Colon (tissue), 2 donors: ENCODE measurements around the gene DLGAP4.

Experiments
- FAIRE-seq: peaks from 2 replicates; lab custom pipeline; 2012; peaks lifted over from hg19 to GRCh38; lab: Jason Lieb, UNC
- donor health status: control.
- donor health status: control.

DLGAP4 gene

DNA sequence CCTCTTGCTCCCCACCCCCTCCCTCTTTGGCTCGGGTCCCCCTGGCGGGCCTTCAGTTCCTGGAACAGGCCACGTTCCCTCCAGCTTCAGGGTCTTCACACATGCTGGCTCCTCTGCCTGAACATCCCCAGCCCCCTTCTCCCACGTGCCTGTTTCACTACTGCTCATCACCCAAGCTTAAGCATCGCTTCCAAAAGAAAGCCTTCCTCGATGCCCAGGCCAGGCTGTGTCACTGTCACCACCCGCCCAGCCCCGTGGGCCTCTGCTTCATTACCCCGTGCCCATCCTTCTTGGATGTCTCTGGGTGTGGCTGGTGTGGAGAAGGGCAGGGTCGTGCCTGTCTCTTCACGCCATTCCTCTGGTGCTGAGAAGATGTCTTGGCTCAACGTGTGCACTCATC, 2.8 kb downstream of the DLGAP4 start:
- FAIRE-seq, result no peak

DNA sequence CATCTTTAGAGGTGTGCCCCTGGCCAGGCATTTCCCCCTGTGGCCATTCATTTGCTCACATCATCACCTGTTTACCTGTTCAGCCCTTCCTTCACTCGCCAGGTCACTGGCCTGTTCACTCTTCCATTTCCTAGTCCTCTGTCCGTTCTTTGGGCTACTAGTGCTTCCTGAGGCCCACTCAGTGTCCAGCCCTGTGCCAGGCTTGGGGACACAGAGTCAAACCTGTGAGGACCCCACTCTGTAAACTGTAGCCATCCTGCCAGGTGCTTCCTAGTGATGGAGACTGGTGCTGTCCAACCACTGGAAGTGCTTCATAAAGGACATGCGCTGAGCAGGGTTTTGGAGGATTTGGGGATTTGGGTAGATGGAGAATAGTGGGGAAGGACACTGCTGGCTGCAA, 3.5 kb downstream of the DLGAP4 start:
- FAIRE-seq, result no peak

DNA sequence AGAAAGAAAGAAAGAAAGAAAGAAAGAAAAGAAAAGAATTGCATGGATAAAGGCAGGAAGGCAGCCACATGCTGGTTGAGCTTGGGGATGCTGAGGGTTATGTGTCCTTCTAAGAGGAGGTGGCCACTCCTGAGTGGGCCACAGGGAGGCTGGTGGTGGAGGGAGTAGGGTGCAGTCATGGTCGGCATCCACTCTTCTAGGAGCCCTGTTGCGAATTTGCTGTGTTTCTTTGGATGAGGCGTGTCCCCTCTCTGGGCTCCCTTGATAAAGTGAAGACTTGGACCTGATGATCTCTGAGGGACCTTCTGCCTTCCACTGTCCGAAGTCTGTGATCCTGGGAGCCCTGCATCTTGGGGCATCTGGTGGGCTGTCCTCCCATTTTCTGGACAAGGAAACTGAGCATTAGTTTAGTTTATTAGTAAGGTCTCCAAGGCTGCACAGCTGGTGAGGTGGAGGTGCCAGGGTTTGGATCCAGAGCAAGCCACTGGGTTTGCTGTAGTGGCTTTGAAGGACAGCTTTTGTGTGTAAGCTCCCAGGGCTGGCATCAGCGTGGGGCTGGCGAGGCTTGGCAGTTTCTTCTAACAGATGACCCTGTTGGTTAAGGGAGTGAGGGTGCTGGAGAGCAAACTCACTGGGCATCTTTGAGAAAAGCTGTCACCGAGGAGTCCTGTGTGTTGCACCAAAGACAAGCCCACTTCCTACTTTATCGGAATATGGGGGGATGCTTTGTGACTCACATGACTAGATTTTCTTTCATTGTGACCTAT, 4.3 kb downstream of the DLGAP4 start:
- FAIRE-seq, result no peak

DNA sequence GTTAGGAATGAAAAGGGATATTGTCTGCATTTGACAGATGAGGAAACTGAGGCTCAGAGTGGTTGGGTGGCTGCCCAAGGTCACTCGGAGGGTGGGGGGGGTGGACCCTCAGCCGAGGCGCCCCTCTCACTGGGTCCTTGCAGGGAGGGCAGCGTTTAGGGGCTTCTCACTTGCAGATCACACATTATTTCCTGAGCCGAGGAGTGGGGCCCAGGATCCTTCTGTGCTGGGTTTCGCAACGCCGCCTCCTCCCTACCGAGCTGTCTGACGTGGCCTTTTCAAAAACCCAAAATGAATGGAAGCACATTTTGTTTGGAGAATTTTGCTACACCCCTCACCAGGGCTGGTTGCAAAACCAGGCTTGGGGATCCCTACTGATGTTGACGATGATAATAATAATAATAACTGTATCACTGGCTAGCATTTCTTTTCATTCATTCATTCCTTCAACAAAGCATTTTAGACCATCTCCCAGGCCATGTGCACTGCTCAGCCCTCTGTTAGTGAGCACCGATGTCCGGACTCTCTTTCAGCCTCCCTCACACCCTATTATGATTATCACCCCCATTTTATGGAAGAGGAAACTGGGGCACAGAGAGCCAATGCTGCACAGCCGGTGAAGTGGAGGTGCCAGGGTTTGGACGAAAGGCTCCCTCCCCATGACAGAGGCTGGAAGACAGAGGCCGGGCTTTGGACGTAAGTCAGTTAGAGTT, 5.2 kb downstream of the DLGAP4 start:
- no peak for FAIRE-seq

DNA sequence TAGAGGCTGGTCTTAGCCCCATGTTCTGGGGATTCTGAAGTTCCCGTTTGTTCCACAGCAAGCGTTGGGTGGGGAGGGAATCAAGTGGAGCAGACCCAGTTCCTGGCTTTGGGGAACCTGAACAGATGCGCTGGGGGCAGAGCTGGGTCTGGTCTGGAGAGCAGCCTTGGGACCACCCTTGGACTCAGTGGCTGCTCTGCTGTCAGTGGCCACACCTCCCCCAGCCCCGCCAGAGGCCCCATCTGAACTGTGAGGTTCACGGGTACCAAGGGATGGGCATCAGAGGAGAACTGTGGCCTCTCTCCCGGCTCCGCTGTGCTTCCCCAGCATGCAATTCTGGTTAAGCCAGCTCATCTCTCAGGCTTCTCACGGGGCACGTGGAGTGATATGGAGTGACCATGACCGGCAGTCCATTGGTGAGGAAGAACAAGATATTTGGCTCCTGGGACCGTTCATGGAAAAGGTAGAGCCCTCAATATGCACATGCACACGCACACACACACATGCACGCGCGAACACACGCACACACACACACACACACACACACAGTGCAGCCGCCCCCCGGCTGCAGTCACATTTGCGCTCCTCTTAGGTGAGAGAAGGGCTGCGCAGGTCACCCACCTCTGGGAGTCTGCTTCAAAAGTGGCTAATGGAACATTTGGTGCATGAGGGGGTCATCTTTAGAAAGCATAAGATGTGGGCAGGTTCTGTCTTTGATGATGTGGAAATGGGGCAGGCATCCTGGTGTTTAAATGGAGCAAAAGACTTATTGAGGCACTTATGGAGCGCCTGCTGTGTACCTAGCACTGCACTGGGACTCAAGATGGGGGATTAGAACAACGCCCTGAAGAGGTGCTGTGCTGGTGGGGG, 6.0 kb downstream of the DLGAP4 start:
- FAIRE-seq, result no peak

DNA sequence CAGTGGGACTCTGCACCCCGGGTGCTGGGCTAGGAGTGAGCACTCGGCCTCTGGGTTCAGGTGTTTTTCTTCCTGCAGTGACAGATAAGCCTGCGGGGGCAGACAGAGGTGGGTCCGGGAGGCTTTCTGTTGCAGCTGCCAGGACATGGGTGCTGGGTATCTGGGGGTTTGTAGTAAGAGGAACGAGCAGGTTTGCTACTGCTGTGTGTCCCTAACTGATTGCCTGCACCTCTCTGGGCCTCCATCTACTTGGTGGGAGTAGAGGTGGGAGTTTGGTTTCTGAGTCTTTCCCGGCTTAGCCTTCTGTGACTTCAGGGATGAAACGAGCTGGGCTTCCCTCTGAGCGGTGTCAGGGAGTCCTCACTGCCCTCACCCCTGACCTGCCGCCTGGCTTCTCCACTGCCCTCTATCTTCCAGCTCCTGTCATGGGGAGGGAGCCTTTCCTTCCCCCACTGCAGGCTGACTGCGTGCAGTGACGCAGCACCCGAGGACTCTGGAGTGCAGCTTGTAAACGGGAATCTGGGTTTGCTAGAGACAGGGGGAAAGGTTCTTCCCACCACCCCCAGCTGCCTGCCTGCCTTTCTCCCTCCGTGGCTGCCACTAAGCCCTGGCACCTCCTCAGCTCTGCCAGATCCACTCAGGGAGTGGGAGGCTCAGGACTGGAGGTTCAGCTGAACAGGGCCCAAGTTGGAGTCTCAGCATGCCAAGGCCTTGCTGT, 6.7 kb downstream of the DLGAP4 start:
- FAIRE-seq, result no peak

DNA sequence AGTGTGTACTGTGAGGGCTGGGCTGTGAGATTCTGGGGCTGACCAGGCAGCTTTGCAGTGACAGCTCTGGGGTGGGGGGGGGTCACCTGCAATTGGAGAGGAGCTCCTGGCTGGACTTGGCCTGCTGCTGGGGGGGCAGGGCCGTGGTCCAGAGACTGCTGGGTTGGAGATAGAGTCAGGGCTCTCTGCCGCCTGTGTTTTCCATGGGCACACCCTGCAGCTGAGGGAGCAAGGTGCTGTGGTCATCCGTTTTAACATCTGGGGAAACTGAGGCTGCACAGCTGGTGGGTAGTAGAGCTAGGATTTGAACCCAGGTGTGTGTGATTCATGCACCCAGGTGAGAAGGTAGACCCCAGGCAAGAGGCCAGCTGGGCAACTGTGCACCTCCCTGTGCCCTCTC, 7.3 kb downstream of the DLGAP4 start:
- no peak for FAIRE-seq

DNA sequence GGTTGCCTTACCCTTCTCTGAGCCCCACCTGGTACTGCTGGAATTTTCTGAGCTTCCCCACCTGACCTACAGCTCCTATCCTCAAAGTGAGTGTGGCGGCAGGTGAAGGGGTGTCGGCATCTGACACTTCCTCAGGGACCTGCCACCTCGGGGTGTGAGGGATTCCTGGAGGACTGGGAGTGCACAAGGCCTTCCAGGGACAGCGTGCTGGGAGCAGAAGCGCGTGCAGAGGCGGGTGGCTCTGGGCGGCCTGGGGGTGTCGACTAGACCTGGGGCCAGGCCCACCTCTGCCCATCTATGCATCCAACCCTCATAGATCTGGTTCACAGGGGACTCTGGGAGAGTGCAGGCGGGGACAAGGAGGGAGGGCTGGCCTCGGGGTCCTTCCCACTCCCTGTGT, 7.8 kb downstream of the DLGAP4 start:
- no peak for FAIRE-seq

DNA sequence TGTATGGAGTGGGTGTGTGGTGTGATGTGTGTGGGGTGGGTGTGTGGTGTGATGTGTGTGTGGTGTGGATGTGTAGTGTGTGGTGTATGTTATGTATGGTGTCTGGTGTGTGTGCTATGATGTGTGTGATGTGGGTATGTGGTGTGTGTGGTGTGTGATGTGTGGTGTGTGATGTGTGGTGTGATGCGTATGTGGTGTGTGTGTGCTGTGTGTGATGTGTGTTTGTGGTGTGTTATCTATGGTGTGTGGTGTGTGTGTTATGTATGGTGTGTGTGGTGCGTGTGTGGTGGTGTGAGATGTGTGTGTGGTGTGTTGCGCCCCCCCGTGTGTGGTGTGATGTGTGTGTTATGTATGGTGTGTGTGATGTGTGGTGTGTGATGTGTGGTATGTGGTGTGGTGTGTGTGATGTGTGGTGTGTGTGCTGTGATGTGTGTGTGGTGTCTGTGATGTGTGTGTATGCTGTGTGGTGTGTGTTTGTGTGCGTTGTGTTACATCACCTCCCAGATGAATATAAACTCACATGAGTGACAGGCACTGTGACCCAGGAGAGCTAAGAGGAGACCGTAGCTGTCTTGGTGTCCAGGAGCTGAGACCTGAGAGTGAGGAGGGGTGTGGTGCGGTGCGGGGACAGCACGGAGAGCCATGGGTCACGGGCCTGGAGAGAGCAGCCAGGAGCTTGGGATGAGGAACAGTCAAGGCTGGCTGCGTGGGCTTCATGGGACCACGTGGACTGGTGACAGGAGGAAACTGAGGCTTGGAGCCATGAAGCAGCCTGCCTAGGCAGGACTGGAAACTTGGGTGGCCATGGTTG, 8.8 kb downstream of the DLGAP4 start:
- FAIRE-seq, result no peak

DNA sequence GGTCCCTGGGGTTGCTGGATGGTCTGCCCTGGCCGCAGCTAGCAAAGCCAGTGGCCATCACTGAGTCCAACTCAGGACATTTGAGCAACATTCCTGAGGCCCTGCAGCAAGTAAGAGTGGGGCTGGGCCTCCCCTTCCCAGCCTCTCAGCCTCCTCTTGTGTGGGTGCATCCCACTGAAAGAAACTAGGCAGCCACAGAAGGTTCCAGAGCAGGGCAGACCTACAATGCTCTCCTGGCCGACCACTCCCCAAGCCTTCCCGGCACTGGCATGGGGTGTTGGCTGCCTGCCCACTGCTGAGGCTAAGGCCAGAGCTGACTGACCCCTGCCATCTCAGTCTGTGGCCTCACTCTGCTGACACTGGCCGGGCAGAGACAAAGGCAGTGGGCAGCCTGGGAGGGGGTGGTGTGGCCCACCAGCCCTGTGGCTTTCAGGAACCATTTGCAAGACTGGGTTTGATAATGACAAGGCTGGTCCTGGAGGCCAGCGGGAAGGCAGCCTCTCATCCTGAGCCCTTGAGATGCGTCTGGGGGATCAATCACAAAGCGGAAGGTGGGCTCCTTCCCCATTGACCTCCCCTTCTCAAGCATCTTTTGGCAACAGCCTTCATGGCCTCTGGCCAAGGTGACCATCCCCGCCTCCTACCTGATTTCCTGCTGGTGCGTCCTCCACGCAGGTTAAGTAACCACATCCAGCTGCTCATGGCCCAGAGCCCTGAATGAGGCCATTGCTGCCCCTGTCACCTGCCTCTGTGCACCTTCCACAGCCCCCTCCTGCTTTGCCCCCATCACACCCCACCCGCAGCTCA, 9.6 kb downstream of the DLGAP4 start:
- no peak for FAIRE-seq

DNA sequence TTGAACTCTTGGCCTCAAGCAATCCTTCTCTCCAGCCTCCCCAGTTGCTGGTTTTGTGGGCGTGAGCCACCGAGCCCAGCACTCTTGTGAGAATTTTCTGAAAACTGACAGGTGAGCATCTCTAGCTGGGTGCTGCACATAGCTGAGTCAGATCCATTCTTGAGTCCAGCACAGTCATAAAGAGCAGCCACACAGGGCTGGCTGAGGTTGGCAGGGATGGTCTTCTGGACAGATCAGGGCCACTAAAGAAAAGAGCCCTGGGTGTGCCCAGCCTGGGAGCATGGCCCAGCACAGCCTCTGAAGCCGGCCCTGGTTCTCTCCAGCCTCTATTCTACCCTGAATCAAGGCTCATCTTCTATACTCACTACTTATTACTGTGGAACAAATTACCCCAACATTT, 11.5 kb downstream of the DLGAP4 start:
- no peak for FAIRE-seq

DNA sequence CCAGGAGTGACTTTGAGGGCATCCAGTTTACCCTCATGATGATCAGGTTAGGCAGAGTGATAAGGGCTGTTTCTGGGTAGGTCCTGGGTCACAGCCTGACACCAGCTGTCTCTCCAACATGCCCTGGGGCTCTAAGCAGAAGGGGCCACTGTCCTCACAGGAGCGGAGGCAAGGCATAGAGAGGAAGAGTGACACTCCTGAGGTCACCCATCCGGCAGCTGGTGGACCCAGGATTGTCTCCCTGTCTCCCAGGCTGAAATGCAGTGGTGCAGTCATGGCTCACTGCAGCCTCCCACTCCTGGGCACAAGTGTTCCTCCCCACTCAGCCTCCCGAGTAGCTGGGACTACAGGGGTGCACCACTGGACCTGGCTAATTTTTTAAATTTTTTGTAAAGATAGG, 12.0 kb downstream of the DLGAP4 start:
- no peak for FAIRE-seq

DNA sequence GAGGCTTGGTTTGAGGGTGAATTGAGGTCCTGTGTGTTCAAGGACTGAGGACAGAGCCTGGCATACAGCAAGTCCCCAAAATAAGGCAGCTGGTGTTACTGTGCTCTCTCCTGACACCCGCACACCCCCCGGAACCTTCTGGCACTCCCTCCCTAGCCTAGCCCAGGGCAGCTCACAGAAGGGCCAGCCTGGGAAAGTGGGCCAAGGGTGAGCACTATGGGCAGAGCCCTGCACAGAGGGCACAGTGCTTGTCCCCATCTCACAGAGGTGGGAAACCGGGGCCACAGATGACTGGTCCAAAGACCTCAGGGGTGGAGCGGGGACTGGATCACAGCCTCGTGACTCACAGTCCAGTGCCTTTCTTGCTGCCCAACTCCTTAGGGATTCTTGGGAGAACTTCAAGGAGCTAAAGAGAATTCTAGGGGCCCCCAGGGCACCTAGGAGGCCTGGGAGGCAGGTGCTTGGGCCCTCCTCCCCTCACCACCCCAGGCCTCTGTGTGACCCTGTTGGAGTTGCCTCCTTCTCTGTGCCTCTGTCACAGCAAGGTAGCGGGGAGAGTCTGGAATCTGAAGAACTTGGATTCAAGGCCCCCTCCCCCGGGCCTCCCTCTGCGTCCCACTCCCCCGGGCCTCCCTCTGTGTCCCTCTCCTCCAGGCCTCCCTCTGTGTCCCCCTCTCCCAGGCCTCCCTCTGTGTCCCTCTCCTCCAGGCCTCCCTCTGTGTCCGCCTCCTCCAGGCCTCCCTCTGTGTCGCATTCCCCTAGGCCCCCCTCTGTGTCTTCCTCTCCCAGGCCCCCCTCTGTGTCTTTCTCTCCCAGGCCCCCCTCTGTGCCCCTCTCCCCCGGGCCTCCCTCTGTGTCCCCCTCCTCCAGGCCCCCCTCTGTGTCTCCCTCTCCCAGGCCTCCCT, 13.5 kb downstream of the DLGAP4 start:
- FAIRE-seq, result no peak

DNA sequence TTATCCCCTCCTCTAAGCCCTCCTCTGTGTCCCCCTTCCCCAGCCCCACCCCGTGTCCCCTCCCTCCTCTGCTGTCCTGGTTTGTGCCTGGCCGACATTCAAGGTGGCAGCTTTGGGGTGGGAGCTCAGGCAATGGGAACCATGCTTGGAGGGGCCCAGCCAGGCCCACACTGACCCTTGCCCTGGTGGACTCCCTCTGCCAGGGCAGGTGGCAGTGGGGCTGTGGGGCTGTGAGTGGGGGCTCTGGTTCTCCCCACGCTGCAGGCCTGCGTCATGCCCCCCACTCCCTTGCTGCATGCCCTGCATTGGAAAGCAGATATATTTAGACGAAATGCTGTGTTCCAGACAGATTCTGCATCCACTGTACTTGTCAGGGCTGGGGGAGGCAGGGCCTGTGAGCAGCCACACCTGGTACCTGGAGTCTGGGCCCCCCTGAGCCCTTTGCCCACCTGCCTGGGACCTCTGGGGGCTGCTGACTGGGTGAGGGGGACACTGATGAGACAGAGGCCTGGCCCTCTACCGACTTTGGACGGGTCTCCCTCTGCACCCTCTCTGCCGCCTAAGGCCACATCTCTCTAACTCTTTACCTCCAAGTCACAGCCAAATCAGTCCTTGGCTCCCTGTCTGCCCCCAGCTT, 14.2 kb downstream of the DLGAP4 start:
- FAIRE-seq, result no peak

DNA sequence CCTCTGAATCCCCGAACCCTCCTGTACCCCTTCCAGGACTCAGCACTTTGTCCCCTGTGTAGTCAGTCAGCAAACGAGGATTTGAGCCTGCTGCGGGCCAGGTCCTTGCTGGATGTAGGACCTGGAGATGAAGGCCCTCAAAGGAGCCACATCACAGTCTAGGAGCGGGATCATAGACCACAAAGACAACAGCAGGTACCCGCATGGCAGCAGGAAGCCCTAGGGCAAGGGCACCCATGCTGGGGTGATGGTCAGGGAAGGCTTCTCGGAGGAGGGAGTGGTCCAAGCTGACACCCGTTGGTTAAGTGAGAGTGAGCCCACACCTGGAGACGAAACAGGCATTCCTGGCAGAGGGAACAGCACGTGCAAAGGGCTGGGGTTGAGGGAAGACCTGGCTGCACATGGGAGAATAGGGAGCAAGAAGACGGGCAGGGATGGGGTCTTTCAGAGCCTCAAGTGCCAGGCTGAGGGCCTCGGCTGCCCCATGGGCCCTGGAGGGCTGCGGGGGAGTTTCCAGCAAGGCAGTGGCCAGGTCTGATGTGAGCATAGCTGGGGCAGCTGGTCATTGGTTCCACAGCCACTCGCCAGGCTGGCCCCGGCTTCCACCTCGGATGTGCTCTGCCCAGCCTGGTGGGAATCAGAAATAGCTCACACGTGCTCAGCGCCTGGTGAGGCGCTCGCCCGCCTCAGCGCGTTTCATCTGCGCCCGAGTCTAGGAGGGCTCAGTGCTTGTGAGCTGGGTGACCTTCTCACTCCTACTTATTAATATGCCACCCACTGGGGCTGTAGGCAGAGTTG, 15.0 kb downstream of the DLGAP4 start:
- FAIRE-seq, result no peak

DNA sequence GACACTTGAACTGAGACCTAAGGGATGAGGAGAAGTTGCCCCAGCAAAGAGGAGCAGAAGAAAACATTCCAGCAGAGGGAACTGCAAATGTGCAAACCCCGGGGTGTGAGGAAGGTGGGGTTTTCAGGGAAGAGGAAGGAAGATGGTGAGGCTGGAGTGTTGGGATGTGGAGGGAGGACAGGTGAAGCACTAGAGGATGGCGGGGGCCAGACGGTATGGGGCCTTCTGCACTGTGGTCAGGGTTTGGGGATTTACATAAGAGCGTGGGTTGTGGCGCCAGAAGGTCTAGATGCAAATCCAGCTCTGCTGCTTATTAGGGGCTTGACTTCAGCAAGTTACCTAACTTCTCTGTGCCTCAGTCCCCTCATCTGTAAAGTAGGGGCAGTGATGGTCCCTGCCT, 16.0 kb downstream of the DLGAP4 start:
- no peak for FAIRE-seq

DNA sequence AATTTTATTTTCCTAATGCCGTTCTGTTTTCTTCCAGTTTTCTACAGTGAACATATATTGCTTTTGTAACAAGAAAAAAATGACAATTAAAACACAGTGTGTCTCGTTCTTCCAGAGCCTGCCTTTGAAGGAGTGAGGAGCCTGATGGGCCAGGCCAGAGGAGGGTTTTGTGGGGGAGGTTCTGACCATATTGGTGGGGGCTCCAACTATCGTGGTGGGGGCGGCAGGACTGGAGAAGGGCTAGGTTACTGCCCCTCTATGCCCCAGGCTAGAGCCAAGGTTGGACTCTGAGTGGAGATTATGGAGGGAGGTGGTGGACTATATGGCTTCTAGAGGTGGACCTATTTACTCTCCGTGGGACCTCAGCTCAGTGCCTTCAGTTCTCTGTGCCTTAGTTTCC, 24.0 kb downstream of the DLGAP4 start:
- no peak for FAIRE-seq

DNA sequence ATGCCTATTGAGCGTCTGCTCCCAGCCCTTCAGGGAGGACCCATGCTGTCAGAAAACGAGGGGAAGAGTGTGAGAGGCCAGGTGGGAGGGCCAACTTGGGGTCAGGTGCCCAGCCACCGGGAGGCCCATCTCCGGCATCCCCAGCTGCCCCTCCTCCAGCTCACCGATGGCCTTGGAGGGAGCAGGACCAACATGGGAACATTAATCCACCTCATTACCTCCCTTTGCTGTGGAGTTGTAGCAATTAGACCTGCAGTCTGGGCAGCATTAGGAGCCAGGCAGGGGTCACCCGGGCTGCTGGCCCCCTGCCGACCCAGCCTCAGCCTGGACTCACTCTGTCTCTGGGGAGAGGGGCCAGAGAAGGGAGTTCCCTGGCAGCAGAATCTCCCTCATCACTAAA, 25.1 kb downstream of the DLGAP4 start:
- no peak for FAIRE-seq
